ENCODE measurements around the gene A1BG.

DNA sequence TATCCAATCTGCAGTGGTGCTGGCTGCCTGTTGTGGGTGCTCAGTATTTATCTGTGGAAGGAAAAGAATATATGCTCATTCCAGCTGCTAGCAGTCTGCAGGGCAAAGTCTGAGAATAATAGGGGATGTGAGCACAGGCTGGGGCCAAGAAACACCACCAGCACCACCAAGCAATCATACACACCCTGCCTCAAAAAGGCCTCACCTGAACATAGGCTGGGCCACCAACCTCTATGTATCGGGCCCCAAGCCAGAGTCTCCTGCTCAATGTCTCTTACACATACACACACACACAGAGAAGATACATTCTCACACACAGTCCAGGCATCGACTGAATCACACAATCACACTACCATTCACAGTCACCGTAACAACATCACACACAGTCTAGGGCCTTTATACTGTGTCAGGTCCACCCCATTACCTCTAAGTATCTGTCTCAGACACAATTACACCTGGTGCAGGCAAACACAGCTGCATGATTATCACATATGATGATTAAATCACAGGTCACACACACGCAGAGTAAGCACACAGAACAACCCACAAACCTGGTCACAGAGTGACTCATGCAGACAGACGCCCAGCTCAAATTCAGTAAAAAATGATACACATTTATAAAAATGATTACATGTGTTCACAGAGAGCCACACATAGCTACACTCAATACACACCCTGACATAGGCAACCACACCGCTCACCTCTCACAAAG is 27.8 kb downstream of the A1BG start:
- TF ChIP-seq CTCF (IDR thresholded peaks at IDR 0.05) (no peak), POLR2A (IDR thresholded peaks at IDR 0.05) (no peak)
